IMR-90 (cell line): ENCODE measurements around the gene APPL2.

Experiments used
- BHLHE40 ChIP-seq: fragments of 150-350 bp; IDR thresholded peaks from 2 replicates; pipeline ENCODE4 v1.6.1; 2016; ENCODE audit warnings: mild to moderate bottlenecking, low read depth, low read length
- CEBPB ChIP-seq: IDR thresholded peaks from 2 replicates; pipeline ENCODE4 v1.6.1; 2012; ENCODE audit warnings: low read depth, low read length, improper control_type of control experiment
- CTCF ChIP-seq: conservative IDR thresholded peaks from 2 replicates; pipeline ENCODE4 v1.5.1; 2012; ENCODE audit warnings: mild to moderate bottlenecking, low read depth, low read length, improper control_type of control experiment
- FOS ChIP-seq: fragments of 150-350 bp; IDR thresholded peaks from 2 replicates; pipeline ENCODE4 v1.6.1; 2016; ENCODE audit warnings: low read depth, low read length
- MXI1 ChIP-seq: IDR thresholded peaks from 2 replicates; pipeline ENCODE4 v1.6.1; 2012; ENCODE audit warnings: low read depth, mild to moderate bottlenecking, low read length, moderate library complexity, borderline replicate concordance
- NFE2L2 ChIP-seq: fragments of 150-350 bp; IDR thresholded peaks from 2 replicates; pipeline ENCODE4 v1.6.1; 2016; ENCODE audit warnings: low read depth, mild to moderate bottlenecking, low read length
- POLR2A ChIP-seq: IDR thresholded peaks from 2 replicates; pipeline ENCODE4 v1.6.1; 2012; ENCODE audit warnings: mild to moderate bottlenecking, low read depth, low read length
- SMC3 ChIP-seq: fragments of 150-350 bp; IDR thresholded peaks from 2 replicates; pipeline ENCODE4 v1.6.1; 2016; ENCODE audit warnings: low read depth, mild to moderate bottlenecking, antibody characterized with exemption, low read length, moderate library complexity

GRCh38 chr12:105200385-105200784 lies 35.6 kb downstream of the APPL2 start:
- TF ChIP-seq MXI1 (no peak), CTCF (no peak), CEBPB (no peak), POLR2A (no peak), NFE2L2 (no peak), SMC3 (no peak), FOS (no peak), BHLHE40 (no peak)
